GF-D8 (cell line): ENCODE measurements around the gene LMO7.
"Not testable (repeated sequence)": the region's sequence is repeated elsewhere in the genome, so short reads cannot be mapped to it uniquely, and the experiment has no call there.

Source experiments
- DNase-seq: peaks from one replicate; lab custom pipeline; 2025; lab: John Stamatoyannopoulos, UW

Gene LMO7

GRCh38 chr13:75699062-75699461 is 62.9 kb downstream of the LMO7 start:
- no peak for DNase-seq

GRCh38 chr13:75699717-75700116 is 63.6 kb downstream of the LMO7 start:
- DNase-seq, result not testable (repeated sequence)

- no peak for DNase-seq
Measured at GRCh38 chr13:75700552-75700951, 64.4 kb downstream of the LMO7 start.

- DNase-seq, result peak; percentile 86
Measured at GRCh38 chr13:75702476-75702875, 66.3 kb downstream of the LMO7 start.

- no peak for DNase-seq
Measured at GRCh38 chr13:75703769-75704168, 67.6 kb downstream of the LMO7 start.

GRCh38 chr13:75704194-75704926 is 68.2 kb downstream of the LMO7 start:
- DNase-seq, result no peak

GRCh38 chr13:75704927-75705288 is 68.8 kb downstream of the LMO7 start:
- no peak for DNase-seq

- no peak for DNase-seq
Measured at GRCh38 chr13:75705395-75705794, 69.3 kb downstream of the LMO7 start.

- DNase-seq, result no peak
Measured at GRCh38 chr13:75705908-75706307, 69.8 kb downstream of the LMO7 start.

GRCh38 chr13:75713852-75714251 is 77.7 kb downstream of the LMO7 start:
- no peak for DNase-seq

GRCh38 chr13:75715601-75716523 is 79.7 kb downstream of the LMO7 start:
- no peak for DNase-seq

- DNase-seq, result no peak
Measured at GRCh38 chr13:75717525-75717924, 81.4 kb downstream of the LMO7 start.

GRCh38 chr13:75721307-75721706 is 85.2 kb downstream of the LMO7 start:
- no peak for DNase-seq

- no peak for DNase-seq
Measured at GRCh38 chr13:75723901-75724300, 87.8 kb downstream of the LMO7 start.

- no peak for DNase-seq
Measured at GRCh38 chr13:75724752-75725517, 88.8 kb downstream of the LMO7 start.

- no peak for DNase-seq
Measured at GRCh38 chr13:75725736-75726135, 89.6 kb downstream of the LMO7 start.

- no peak for DNase-seq
Measured at GRCh38 chr13:75726306-75726705, 90.2 kb downstream of the LMO7 start.

GRCh38 chr13:75733113-75733512 is 97.0 kb downstream of the LMO7 start:
- DNase-seq, result not testable (repeated sequence)

GRCh38 chr13:75736173-75736572 is 100.0 kb downstream of the LMO7 start:
- no peak for DNase-seq

- no peak for DNase-seq
Measured at GRCh38 chr13:75738841-75739240, 102.7 kb downstream of the LMO7 start.

GRCh38 chr13:75739244-75739868 is 103.2 kb downstream of the LMO7 start:
- no peak for DNase-seq

- no peak for DNase-seq
Measured at GRCh38 chr13:75740031-75740430, 103.9 kb downstream of the LMO7 start.
